Keratinocyte (primary cell): ENCODE measurements around the gene RWDD1.

ENCODE experiments used
- CTCF ChIP-seq, 3 experiments: IDR thresholded peaks in 1 of 3; conservative IDR thresholded peaks in 1 of 3; optimal IDR thresholded peaks in 1 of 3; 2 replicates in 2 of 3; 3 replicates in 1 of 3; pipeline versions ENCODE3 to v1.5.1; 2011; ENCODE audit warnings: low read length in 3 of 3, mild to moderate bottlenecking in 3 of 3, moderate library complexity in 2 of 3, control low read depth in 1 of 3, inconsistent platforms in 1 of 3; ENCODE audit not compliant: insufficient read depth in 2 of 3; ENCODE audit errors: extremely low read depth in 1 of 3
- EZH2 ChIP-seq: IDR thresholded peaks from one replicate; pipeline ENCODE4 v1.6.1; 2012; ENCODE audit warnings: inconsistent platforms, mild to moderate bottlenecking, low read length, moderate library complexity

DNA sequence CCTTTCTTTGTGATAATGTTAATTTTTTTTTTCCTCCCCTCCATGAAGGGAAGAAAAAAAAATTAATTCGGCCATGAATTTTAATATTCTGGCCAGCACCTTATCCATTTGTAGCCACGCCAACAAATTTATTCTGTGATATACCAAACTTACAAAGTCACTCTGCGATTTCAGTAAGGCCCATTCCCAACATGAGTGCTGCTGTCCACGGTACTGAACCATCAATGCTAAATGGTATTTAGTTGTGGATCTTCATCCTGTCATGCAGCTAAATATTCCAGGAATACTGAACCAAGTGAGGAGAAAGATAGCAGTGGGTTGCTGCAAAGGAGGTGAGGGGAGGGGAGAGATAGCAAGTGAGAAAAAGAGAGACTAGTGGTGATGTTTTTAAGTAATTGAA is 25.5 kb downstream of the RWDD1 start:
- TF ChIP-seq CTCF (optimal IDR thresholded peaks at IDR 0.05 in 1 of 3, IDR thresholded peaks at IDR 0.05 in 1 of 3, conservative IDR thresholded peaks at IDR 0.05 in 1 of 3; ENCODE audit: extremely low read depth in 1 of 3, insufficient read depth in 2 of 3, low read length in 3 of 3) (no peak), EZH2 (no peak)
